Osteocyte (in vitro differentiated cells): ENCODE results near the gene AIP. TPM values are rescaled to one million over a fixed set of nuclear protein-coding genes. Genes with fewer than 3 reads are reported as not detected.

Experiments
- DNase-seq: peaks from one replicate; pipeline ENCODE4 v3.0.0; 2021; ENCODE audit warnings: mixed read lengths; ENCODE audit not compliant: unreplicated experiment; ENCODE audit errors: extremely low spot score
- H3K27ac Mint-ChIP-seq: one replicate; pipeline ENCODE4 v1.8.0; 2021; ENCODE audit warnings: mild to moderate bottlenecking, mixed read lengths; ENCODE audit not compliant: unreplicated experiment
- H3K27me3 Mint-ChIP-seq: one replicate; pipeline ENCODE4 v1.8.0; 2021; ENCODE audit warnings: mixed read lengths; ENCODE audit not compliant: unreplicated experiment
- H3K36me3 Mint-ChIP-seq: one replicate; pipeline ENCODE4 v1.8.0; 2021; ENCODE audit warnings: mixed read lengths; ENCODE audit not compliant: unreplicated experiment
- H3K4me1 Mint-ChIP-seq: one replicate; pipeline ENCODE4 v1.8.0; 2021; ENCODE audit warnings: mixed read lengths; ENCODE audit not compliant: unreplicated experiment
- H3K4me3 Mint-ChIP-seq: one replicate; pipeline ENCODE4 v1.8.0; 2021; ENCODE audit warnings: mild to moderate bottlenecking, moderate library complexity, mixed read lengths; ENCODE audit not compliant: unreplicated experiment
- H3K9me3 Mint-ChIP-seq: one replicate; pipeline ENCODE4 v1.8.0; 2021; ENCODE audit warnings: mixed read lengths; ENCODE audit not compliant: unreplicated experiment
- CTCF ChIP-seq: fragments of 200-600 bp; sonication (generic); IDR thresholded peaks from 2 replicates; pipeline ENCODE4 v1.5.0; 2021; ENCODE audit warnings: antibody characterized with exemption, mild to moderate bottlenecking, moderate library complexity
- total RNA-seq: library from RNA; stranded (reverse); gene quantifications from 2 replicates; pipeline ENCODE4 v1.2.1, GENCODE V29; 2021

Gene AIP
- total RNA-seq, 1 donor from 2014 or later: 76.5 TPM

GRCh38 chr11:67453816-67454732, 28.8 kb upstream of the AIP start:
- H3K27ac Mint-ChIP-seq: no peak overlapping the region
- H3K4me3 Mint-ChIP-seq: no peak overlapping the region
- no peak for TF ChIP-seq CTCF
- H3K27me3 Mint-ChIP-seq: peaks cover 2% of the 10 kb centered on the region
- H3K9me3 Mint-ChIP-seq: no peaks in the 10 kb centered on the region
- no peaks in the 10 kb centered on the region for H3K36me3 Mint-ChIP-seq
- no peak for DNase-seq
- H3K4me1 Mint-ChIP-seq: no peaks in the 10 kb centered on the region

- H3K27me3 Mint-ChIP-seq: peaks cover 2% of the 10 kb centered on the region
- H3K4me1 Mint-ChIP-seq: no peaks in the 10 kb centered on the region
- H3K36me3 Mint-ChIP-seq: no peaks in the 10 kb centered on the region
- no peak for TF ChIP-seq CTCF
- H3K27ac Mint-ChIP-seq: no peak within 1 kb of the TSS
- no peaks in the 10 kb centered on the region for H3K9me3 Mint-ChIP-seq
- no peak within 1 kb of the TSS for H3K4me3 Mint-ChIP-seq
- no peak for DNase-seq
These were observed 27.8 kb upstream of the AIP start, which contains the start of gene CABP4 for GRCh38 chr11:67455054-67455453. Gene CABP4, plus strand, starts transcription at chr11:67455354. Its CDS starts 70 bp downstream, at chr11:67455424.

DNA sequence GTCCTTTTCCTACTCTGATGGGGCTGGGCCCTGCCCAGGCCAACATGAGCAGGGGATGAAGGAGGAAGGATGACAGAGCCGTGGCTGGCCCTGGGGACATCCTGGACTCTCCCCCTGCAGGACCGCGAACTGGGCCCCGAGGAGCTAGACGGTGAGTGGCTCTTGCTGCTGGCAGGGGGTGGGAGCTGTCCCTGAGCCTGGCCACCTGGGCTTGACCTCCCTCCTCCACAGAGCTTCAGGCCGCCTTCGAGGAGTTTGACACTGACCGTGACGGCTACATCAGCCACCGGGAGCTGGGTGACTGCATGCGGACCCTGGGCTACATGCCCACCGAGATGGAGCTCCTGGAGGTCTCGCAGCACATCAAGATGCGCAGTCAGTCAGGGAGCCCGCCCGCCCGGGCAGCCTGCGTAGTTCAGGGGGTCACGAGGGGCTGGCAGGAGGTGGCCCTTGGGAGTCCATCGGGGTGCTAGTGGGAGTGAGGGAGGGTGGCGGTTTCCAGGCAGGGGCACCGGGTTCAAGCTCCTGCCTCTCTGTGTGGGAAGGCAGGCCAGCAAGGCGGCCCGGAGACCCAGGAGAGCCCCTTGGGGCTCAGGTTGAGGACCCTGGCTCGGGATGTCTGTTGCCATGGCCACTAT, 26.6 kb upstream of the AIP start:
- no peaks in the 10 kb centered on the region for H3K9me3 Mint-ChIP-seq
- H3K4me3 Mint-ChIP-seq: no peak overlapping the region

GRCh38 chr11:67457453-67457852, 25.4 kb upstream of the AIP start:
- Mint-ChIP-seq H3K27me3 (peaks cover 2% of the 10 kb centered on the region), H3K9me3 (no peaks in the 10 kb centered on the region), H3K4me3 (no peak overlapping the region), H3K4me1 (no peaks in the 10 kb centered on the region), H3K36me3 (no peaks in the 10 kb centered on the region), H3K27ac (no peak overlapping the region)
- no peak for DNase-seq
- TF ChIP-seq CTCF: no peak

More for the DNA sequence above, 26.6 kb upstream of the AIP start:
- no peaks in the 10 kb centered on the region for H3K4me1 Mint-ChIP-seq
- H3K36me3 Mint-ChIP-seq: no peaks in the 10 kb centered on the region
- no peak for DNase-seq
- no peak overlapping the region for H3K27ac Mint-ChIP-seq
- peaks cover 2% of the 10 kb centered on the region for H3K27me3 Mint-ChIP-seq
- TF ChIP-seq CTCF: no peak

GRCh38 chr11:67458266-67458665, 24.6 kb upstream of the AIP start:
- H3K4me1 Mint-ChIP-seq: no peaks in the 10 kb centered on the region
- H3K36me3 Mint-ChIP-seq: no peaks in the 10 kb centered on the region
- H3K27ac Mint-ChIP-seq: no peak overlapping the region
- TF ChIP-seq CTCF: no peak
- H3K4me3 Mint-ChIP-seq: no peak overlapping the region
- no peaks in the 10 kb centered on the region for H3K9me3 Mint-ChIP-seq
- H3K27me3 Mint-ChIP-seq: peaks cover 2% of the 10 kb centered on the region
- no peak for DNase-seq
